GM18505 (cell line): Measurements from ENCODE around the gene CD81.
A peak's percentile ranks its signal among the peaks of the same experiment; 100 is the strongest.

Source experiments
- ATAC-seq: cut with Tn5 transposase; IDR thresholded peaks from one replicate; pipeline ENCODE4 v1.9.1; 2021; ENCODE audit not compliant: unreplicated experiment
- POLR2A ChIP-seq: IDR thresholded peaks from 4 replicates; pipeline ENCODE4 v1.6.1; 2011; ENCODE audit warnings: borderline replicate concordance; ENCODE audit not compliant: insufficient read depth, insufficient read length; ENCODE audit errors: extremely low read depth

Gene CD81

GRCh38 chr11:2391181-2391975, 14.3 kb downstream of the CD81 start:
- TF ChIP-seq POLR2A, result no peak
- ATAC-seq, result no peak

GRCh38 chr11:2392241-2392959, 15.3 kb downstream of the CD81 start:
- TF ChIP-seq POLR2A, result no peak
- ATAC-seq, result no peak

- no peak for TF ChIP-seq POLR2A
- ATAC-seq, result no peak
These were observed 16.2 kb downstream of the CD81 start for GRCh38 chr11:2393111-2393868.

GRCh38 chr11:2393941-2394817, 17.1 kb downstream of the CD81 start:
- TF ChIP-seq POLR2A, result no peak
- ATAC-seq, result no peak

DNA sequence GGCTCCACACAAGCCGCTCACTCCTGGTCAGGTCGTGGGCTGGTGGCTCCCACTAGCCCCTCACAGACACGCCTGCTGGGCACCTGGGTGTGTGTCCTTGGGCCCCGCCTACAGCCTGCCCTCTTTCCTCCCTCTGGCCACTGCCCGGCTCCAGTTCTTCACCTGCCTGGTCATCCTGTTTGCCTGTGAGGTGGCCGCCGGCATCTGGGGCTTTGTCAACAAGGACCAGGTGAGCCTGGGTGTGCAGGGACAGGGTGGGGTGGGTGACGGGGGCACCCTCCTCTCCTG, 17.7 kb downstream of the CD81 start:
- TF ChIP-seq POLR2A, result no peak
- ATAC-seq, result no peak

GRCh38 chr11:2395211-2395730, 18.2 kb downstream of the CD81 start:
- no peak for ATAC-seq
- no peak for TF ChIP-seq POLR2A

DNA sequence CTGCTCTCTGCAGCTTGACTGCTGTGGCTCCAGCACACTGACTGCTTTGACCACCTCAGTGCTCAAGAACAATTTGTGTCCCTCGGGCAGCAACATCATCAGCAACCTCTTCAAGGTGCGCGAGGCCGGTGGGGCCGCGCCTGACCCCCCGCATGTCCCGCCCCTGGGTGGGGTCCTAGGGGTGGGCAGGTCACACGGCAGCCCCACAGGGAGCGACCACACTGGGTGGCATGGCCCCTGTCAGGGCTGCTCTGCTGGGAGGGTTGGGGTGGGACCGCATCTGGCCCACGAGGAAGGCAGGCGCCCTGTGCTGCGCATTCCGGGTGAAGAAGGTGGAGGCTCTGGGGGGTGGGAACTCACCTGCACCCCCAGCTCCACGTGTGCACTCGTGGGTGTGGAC, 18.7 kb downstream of the CD81 start:
- no peak for TF ChIP-seq POLR2A
- ATAC-seq, result no peak

- ATAC-seq, result no peak
- no peak for TF ChIP-seq POLR2A
These were observed 19.4 kb downstream of the CD81 start for GRCh38 chr11:2396471-2396870.

DNA sequence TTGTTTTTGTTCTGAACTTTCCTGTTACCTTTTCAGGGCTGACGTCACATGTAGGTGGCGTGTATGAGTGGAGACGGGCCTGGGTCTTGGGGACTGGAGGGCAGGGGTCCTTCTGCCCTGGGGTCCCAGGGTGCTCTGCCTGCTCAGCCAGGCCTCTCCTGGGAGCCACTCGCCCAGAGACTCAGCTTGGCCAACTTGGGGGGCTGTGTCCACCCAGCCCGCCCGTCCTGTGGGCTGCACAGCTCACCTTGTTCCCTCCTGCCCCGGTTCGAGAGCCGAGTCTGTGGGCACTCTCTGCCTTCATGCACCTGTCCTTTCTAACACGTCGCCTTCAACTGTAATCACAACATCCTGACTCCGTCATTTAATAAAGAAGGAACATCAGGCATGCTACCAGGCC, 19.9 kb downstream of the CD81 start:
- no peak for ATAC-seq
- no peak for TF ChIP-seq POLR2A

DNA sequence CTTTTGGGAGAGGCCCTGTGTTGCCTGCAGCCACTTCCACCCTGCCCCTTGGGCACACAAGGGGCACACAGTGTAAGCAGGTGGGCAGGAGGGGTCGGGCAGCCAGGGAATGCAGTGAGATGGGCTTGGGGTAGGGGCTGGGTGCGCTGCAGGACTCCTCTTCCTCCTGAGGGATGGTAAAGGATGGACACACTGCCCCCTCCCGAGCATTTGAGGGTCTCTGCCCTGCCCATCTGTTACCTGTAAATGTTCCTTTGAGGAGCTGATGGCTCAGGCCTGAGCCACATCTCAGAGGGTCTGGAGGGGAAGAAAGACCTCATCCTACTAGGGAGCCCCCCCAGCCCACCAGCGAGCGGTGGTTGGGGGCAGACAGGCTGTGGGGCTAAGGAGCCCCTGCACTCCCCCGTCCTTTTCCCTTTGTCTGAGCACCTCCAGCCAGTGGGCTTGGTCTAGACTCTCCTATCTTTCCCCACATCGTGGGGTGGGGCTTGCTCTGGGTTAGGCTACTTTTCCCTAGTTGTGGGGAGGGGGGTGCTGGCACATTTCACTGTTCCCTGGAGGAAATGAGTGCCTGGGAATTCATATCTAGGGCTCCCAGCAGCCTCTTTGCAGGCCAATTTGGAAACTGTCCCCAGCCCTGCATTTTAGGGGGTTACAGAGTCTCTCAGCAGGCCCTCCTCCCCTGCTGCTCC, 21.7 kb downstream of the CD81 start:
- peak; percentile 16 for TF ChIP-seq POLR2A
- ATAC-seq, result no peak

DNA sequence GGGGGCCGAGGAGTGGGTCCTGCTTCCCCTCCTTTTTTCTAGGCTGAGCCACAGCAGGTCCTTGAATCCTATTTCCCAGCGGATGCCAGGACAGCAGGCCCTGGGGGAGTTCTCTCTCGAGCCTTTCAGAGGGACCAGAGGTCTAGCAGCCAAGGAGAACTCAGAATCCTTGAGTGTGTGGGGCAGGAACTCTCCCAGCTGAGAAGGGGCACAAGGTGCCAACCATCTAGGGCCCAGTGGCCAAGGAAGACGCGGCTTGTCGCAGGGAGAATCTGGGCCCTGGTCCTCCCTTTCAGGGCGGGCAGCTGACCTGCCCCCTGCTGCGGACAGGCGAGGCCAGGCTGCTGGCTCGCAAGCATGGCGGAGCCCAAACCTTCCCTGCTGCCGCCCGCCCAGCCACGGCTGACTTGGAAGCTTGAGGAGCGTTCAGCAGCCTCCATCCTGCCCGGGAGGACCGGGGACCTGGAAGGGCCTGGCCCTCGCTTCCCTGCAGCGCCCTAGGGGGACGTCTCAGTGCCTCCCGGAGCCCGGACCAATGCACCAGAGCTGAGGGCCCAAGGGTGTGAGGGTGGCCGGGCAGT, 22.5 kb downstream of the CD81 start:
- TF ChIP-seq POLR2A, result no peak
- peak; percentile 0 for ATAC-seq

GRCh38 chr11:2400069-2400761, 23.1 kb downstream of the CD81 start, which contains the start of gene TSSC4:
Gene TSSC4, plus strand, starts transcription at chr11:2400750. Its CDS starts 1,884 bp downstream, at chr11:2402634.
- ATAC-seq, result peak; percentile 77
- TF ChIP-seq POLR2A, result peak; percentile 89
